Measurements from ENCODE around the gene RANBP1. TPM values are rescaled to one million over a fixed set of nuclear protein-coding genes. Genes with fewer than 3 reads are reported as not detected.

RANBP1 gene
- total RNA-seq, 1 donor from 2014 or later: 79.5 TPM

- H3K27me3 Mint-ChIP-seq (ENCODE audit: low read depth): no peaks in the 10 kb centered on the region
- H3K9me3 Mint-ChIP-seq (ENCODE audit: low read depth): no peaks in the 10 kb centered on the region
- no peak overlapping the region for H3K27ac Mint-ChIP-seq (ENCODE audit: unreplicated experiment)
Measured at GRCh38 chr22:20108757-20109230, 7.1 kb upstream of the RANBP1 start.

DNA sequence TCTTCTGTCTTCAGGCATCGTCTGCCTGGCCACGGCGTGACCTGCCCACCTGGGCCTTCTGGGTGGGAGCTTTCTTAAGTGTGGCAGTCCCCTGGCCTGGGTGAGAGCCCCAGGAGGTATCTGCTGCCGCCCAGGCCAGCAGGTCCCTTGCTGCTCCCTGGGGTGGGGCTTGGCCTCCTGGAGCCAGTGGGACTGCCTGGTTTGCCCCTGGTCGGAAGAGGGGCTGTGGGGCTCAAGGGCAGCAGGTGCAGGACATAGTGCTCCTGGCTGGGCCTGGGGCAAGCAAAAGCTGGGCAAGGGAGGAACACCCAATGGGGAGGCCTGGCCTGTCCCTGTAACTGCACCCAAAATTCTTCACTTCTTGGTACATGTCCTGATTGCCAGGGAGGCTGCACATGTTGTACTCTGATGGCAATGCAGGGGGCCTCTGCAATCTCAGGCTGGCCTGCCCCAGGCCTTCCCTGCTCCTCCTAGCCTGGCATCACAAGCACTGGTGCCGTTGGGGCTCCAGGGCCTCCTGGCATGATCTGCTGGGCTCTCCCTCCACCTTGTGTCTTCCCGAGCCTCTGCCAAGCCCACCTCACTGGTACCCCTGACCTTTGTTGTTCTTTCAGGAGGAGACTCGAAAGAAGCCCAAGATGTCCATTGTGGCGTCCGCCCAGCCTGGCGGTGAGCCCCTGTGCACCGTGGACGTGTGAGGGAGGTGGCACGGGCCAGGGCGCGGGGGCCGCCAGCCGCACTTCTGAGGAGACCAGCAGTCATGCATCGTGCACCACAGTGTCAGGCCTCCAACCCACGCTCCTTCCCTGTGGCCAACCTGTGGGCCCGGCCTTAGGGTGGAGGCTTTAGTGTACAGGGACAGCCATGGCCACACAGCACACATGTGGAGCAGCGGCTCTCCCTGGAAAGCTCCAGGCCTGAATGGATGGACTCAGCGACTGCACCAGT is 6.2 kb upstream of the RANBP1 start:
- Mint-ChIP-seq H3K27ac (ENCODE audit: unreplicated experiment) (peak overlapping the region; percentile 8), H3K4me3 (ENCODE audit: unreplicated experiment) (no peak overlapping the region), H3K9me3 (ENCODE audit: low read depth) (no peaks in the 10 kb centered on the region), H3K27me3 (ENCODE audit: low read depth) (no peaks in the 10 kb centered on the region), H3K36me3 (ENCODE audit: low read depth) (peaks cover 17% of the 10 kb centered on the region), H3K4me1 (ENCODE audit: low read depth) (peaks cover 6% of the 10 kb centered on the region)
- DNase-seq (ENCODE audit: low spot score): peak; percentile 83
- TF ChIP-seq CTCF (IDR thresholded peaks at IDR 0.05): no peak

More at GRCh38 chr22:20108757-20109230, 7.1 kb upstream of the RANBP1 start:
- no peak for TF ChIP-seq CTCF (IDR thresholded peaks at IDR 0.05)
- H3K4me3 Mint-ChIP-seq (ENCODE audit: unreplicated experiment): no peak overlapping the region
- peak; percentile 80 for DNase-seq (ENCODE audit: low spot score)
- H3K36me3 Mint-ChIP-seq (ENCODE audit: low read depth): peaks cover 12% of the 10 kb centered on the region
- H3K4me1 Mint-ChIP-seq (ENCODE audit: low read depth): peaks cover 3% of the 10 kb centered on the region

GRCh38 chr22:20110359-20110985 is 5.4 kb upstream of the RANBP1 start:
- Mint-ChIP-seq H3K4me1 (ENCODE audit: low read depth) (peaks cover 11% of the 10 kb centered on the region), H3K4me3 (ENCODE audit: unreplicated experiment) (no peak overlapping the region), H3K27me3 (ENCODE audit: low read depth) (no peaks in the 10 kb centered on the region), H3K27ac (ENCODE audit: unreplicated experiment) (no peak overlapping the region), H3K9me3 (ENCODE audit: low read depth) (no peaks in the 10 kb centered on the region), H3K36me3 (ENCODE audit: low read depth) (peaks cover 17% of the 10 kb centered on the region)
- no peak for TF ChIP-seq CTCF (IDR thresholded peaks at IDR 0.05)
- DNase-seq (ENCODE audit: low spot score): peak; percentile 65

DNA sequence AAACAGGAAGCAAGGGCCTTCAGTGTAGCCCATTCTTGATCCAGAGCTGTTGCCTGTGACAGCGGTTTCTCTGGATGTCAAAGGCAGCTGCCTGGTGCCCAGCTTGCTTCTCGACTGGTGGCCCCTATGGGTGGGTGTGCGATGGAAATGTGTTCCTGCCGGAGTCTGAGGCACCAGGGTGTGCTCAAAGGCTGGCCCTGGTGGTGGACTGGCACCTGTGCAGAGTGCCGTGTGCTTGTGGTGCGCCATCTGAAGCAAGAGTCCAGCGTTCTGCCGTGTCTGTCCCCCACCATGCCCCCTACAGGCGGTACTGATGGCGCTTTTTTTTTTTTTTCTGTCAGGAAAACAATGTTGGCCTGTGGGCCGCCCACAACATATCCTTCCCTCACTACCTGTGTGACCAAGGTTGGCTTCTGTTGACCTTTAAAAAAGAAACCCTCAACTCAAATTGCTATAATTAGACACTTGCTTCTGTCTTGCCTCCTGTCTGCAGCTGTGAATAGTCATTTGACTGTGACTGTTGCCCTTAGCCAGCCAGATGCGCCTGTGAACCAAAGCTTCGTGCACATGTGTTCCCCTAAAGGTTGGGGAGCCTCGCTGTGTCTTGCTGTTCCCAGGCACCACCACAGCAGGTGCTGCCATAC is 4.7 kb upstream of the RANBP1 start:
- peak; percentile 60 for DNase-seq (ENCODE audit: low spot score)
- Mint-ChIP-seq H3K4me1 (ENCODE audit: low read depth) (peaks cover 11% of the 10 kb centered on the region), H3K36me3 (ENCODE audit: low read depth) (peaks cover 17% of the 10 kb centered on the region), H3K27me3 (ENCODE audit: low read depth) (no peaks in the 10 kb centered on the region), H3K27ac (ENCODE audit: unreplicated experiment) (peak overlapping the region; percentile 29), H3K4me3 (ENCODE audit: unreplicated experiment) (no peak overlapping the region), H3K9me3 (ENCODE audit: low read depth) (no peaks in the 10 kb centered on the region)
- TF ChIP-seq CTCF (IDR thresholded peaks at IDR 0.05): peak; percentile 68
